Measurements from ENCODE around the gene MAOA.
"Not testable (repeated sequence)": the region's sequence is repeated elsewhere in the genome, so short reads cannot be mapped to it uniquely, and the experiment has no call there.

The MAOA gene

GRCh38 chrX:43718546-43718945 lies 62.4 kb downstream of the MAOA start:
- DNase-seq: no peak

GRCh38 chrX:43718956-43719355 lies 62.9 kb downstream of the MAOA start:
- DNase-seq: no peak

GRCh38 chrX:43720082-43720481 lies 64.0 kb downstream of the MAOA start:
- no peak for DNase-seq

GRCh38 chrX:43720961-43721360 lies 64.9 kb downstream of the MAOA start:
- no peak for DNase-seq

- not testable (repeated sequence) for DNase-seq
Measured at GRCh38 chrX:43725227-43725626, 69.1 kb downstream of the MAOA start.

GRCh38 chrX:43727254-43727653 lies 71.2 kb downstream of the MAOA start:
- not testable (repeated sequence) for DNase-seq

GRCh38 chrX:43728002-43728401 lies 71.9 kb downstream of the MAOA start:
- no peak for DNase-seq

DNA sequence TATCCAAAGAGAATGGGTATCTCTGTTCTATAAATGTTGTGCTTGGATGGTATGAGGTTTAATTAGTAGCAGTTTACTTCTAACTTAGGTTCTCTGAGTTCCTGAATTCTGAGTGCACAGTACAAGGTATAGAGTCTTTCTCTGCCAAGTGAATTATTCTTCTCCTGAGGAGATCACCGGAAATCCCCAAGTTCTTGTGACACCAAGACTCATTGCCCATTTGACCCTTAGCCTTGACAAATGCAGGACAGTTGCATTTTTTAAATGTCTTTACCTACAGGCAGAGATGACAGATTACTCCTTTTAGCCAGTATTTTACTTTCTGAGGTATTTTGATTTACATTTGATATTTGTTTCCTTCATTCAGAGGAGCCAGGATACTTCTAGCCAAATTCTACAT lies 72.9 kb downstream of the MAOA start:
- DNase-seq: no peak

DNA sequence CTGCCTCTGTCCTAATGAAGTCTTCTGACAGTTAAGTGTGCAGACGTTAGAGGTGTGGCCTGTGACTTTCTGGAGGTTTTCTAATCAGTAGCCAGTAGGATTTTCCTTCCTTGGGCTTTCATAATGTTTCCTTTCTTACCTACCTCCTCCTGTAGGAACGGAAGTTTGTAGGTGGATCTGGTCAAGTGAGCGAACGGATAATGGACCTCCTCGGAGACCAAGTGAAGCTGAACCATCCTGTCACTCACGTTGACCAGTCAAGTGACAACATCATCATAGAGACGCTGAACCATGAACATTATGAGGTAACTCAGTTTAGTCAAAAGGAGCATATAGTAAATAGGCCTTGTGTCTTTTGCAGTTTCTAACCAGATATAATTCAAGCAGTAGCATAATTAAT lies 75.0 kb downstream of the MAOA start:
- no peak for DNase-seq

- DNase-seq: no peak
Measured at GRCh38 chrX:43733699-43734098, 77.6 kb downstream of the MAOA start.

- no peak for DNase-seq
Measured at GRCh38 chrX:43734444-43734843, 78.3 kb downstream of the MAOA start.

- DNase-seq: no peak
Measured at GRCh38 chrX:43735534-43735933, 79.4 kb downstream of the MAOA start.

GRCh38 chrX:43735957-43736356 lies 79.9 kb downstream of the MAOA start:
- no peak for DNase-seq

DNA sequence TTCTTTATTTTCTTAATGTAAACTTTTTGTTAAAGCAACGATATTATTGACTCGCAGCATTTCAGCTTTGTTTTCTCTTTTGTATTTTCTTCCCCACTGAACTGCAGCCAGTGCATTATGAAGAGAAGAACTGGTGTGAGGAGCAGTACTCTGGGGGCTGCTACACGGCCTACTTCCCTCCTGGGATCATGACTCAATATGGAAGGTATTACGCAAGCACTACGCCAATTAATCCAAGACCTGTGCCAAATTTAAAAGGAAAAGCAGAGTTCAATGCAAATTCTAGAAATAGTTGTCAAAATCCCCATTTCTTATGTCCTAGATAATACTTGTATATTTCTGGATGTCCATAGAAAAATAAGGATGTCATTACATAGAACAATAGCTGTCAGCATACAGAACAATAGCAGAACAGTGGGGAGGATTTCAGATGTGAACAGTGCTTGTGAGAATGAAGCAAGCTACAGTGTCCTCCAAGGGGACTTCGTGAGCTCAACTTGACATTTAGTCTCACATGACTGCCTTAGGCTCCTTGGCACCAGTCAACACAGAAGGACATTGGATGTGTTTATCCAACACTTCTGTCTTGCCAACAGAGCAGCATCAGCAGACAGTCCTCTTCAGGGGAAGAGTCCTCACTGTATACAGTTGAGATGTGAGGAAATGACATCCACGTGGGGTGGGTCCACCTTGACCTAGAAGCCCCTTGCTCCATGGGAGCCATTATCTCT lies 85.9 kb downstream of the MAOA start:
- no peak for DNase-seq

DNA sequence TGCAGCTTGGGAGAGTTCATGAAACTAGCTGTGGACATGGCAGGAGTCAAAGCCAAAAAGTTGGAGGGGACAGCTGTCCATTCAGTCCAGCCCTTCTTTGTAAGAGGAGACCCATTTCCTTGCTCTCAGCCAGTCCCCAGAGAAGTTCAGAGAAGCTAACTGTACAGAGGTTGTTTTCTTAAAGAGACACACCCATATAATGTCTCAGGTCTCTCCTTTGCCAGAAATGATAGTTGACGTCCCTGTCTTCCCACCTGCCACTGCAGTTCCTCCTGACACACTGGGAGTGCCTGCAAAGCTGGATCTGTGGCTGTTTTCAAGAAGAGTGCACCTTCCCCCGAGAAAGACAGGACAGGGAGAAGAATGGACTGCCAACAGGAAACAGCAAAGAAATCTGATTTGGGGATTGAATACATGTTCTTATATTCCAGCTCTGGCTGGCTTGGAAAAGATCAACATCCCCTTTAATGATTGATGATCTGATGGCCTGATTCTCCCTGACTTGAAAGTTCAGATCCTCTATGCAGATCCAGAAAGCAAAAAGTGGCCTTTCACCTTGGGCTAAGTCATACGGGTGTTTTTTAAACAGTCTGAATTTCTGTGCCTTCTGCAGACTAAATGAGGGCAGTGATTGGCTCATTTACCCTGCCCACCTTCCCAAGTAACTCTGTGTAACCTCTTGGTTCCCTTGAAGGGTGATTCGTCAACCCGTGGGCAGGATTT lies 87.2 kb downstream of the MAOA start:
- DNase-seq: no peak

- DNase-seq: no peak
Measured at GRCh38 chrX:43744284-43744683, 88.2 kb downstream of the MAOA start.

- DNase-seq: no peak
Measured at GRCh38 chrX:43745938-43746721, 90.0 kb downstream of the MAOA start.

DNA sequence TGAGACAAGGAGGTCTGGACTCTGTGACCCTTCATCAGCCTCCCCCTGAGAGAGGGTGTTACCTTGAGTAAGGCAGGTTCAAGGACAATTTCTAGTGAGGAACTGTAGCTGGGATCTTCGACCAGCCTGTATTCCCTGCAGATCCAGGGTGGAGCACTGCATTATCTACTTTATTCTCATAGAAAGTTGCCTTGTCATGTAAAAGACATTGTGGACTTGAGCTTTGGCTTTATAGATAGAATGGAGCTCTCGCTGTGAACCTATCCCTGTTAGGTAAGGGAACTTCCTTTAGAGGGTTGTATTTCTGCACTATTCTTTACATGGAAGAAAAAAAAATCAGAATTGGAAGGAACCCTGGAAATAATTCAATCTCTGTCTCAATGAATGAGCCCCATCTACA lies 91.4 kb downstream of the MAOA start:
- DNase-seq: no peak

DNA sequence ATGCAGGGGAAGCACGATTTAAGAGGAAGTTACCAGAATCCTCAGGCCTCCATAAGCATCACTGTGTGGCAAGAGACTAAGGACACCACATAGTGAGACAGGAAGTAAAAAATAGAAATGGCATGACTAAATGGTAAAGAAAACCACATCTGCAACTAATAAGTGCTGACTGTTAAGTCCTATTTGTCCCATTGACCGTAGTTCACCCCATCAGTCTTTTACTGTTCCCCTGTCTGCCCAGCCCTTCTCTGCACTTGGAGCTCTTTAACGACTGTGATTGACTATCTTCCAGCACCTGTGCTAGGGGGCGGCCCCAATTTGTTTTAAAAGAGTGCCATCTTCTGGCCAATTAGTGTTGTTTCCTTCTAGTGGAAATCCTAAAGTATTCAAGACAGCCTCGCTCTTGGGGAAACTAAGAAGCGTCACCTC lies 94.2 kb downstream of the MAOA start:
- peak; percentile 31 for DNase-seq

- no peak for DNase-seq
Measured at GRCh38 chrX:43753637-43754036, 97.5 kb downstream of the MAOA start.

GRCh38 chrX:43756076-43756475 lies 100.0 kb downstream of the MAOA start:
- no peak for DNase-seq

DNA sequence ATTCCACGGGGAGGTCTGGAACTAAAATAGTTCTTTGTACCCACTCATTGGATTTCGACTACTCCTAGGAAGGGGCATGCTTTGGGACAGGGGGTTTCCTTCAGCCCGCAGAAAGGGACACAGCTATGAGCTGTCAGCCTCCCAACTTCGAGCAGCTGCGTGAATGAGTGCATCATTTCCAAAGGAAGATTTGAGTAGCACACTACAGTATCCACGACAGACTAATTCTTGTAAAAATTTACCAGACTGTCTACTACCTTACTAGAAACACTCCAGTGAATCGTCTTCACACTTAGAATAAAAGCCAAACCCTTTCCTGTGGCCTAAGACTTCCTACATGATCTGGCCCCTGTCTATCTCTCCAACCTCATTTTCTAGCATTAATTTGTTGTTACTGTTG lies 101.9 kb downstream of the MAOA start:
- DNase-seq: no peak

DNA sequence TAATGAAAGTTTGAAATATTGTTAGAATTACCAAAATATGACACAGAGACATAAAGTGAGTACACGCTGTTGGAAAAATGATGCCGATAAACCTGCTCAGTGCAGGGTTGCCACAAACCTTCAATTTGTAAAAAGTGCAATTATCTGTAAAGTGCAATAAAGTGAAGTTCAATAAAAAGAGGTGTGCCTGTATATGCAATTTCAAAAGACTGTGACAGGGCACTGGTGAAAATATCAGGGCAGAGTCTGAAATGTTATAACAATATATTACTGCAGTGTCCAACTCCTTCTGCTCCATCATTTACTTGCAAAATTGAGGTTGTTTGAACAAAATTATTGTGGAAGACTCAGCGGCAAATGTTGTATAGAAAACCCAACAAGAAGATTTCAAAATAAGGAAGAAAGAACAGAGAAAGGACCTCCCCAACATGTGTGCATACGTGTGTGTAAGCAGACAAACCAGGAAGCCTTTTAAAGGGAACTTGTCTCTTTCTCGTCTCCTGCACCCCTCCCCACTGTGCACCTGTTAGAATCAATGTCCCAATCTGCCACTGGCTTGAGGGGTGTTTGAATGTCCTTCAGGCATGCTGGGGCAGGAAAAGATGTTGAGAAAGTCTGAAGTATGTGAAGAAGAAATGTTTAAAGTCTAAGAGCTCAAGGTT lies 130.0 kb downstream of the MAOA start:
- no peak for DNase-seq

Data from NCI-H1694 treated with DMSO at 0.1 percent for 48 hours (cell line).